HG03571 (cell line): ENCODE results near the gene MSL2.
"Not testable (repeated sequence)": the region's sequence is repeated elsewhere in the genome, so short reads cannot be mapped to it uniquely, and the experiment has no call there.

Experiments
- ATAC-seq: cut with Tn5 transposase; IDR thresholded peaks from one replicate; pipeline ENCODE4 v1.9.1; 2021; ENCODE audit not compliant: unreplicated experiment

The MSL2 gene

GRCh38 chr3:136146981-136147729 lies 49.0 kb downstream of the MSL2 start:
- no peak for ATAC-seq

- ATAC-seq: not testable (repeated sequence)
Observed at GRCh38 chr3:136144397-136144796, 51.7 kb downstream of the MSL2 start.

GRCh38 chr3:136142592-136142991 lies 53.5 kb downstream of the MSL2 start:
- ATAC-seq: no peak

- no peak for ATAC-seq
Observed at GRCh38 chr3:136141891-136142290, 54.2 kb downstream of the MSL2 start.

GRCh38 chr3:136141291-136141785 lies 54.8 kb downstream of the MSL2 start:
- no peak for ATAC-seq

GRCh38 chr3:136136454-136136853 lies 59.7 kb downstream of the MSL2 start:
- no peak for ATAC-seq

GRCh38 chr3:136135039-136135802 lies 60.9 kb downstream of the MSL2 start:
- no peak for ATAC-seq

GRCh38 chr3:136134091-136134490 lies 62.0 kb downstream of the MSL2 start:
- ATAC-seq: no peak

- not testable (repeated sequence) for ATAC-seq
Observed at GRCh38 chr3:136131647-136132046, 64.5 kb downstream of the MSL2 start.

- ATAC-seq: no peak
Observed at GRCh38 chr3:136122006-136122405, 74.1 kb downstream of the MSL2 start.

GRCh38 chr3:136120373-136121348 lies 75.5 kb downstream of the MSL2 start:
- ATAC-seq: peak; percentile 83

GRCh38 chr3:136119783-136120182 lies 76.4 kb downstream of the MSL2 start:
- ATAC-seq: not testable (repeated sequence)

- ATAC-seq: not testable (repeated sequence)
Observed at GRCh38 chr3:136119332-136119731, 76.8 kb downstream of the MSL2 start.

GRCh38 chr3:136114421-136114820 lies 81.7 kb downstream of the MSL2 start:
- no peak for ATAC-seq

GRCh38 chr3:136110481-136110880 lies 85.7 kb downstream of the MSL2 start:
- ATAC-seq: no peak

GRCh38 chr3:136109499-136109898 lies 86.6 kb downstream of the MSL2 start:
- peak; percentile 98 for ATAC-seq

GRCh38 chr3:136106101-136106500 lies 90.0 kb downstream of the MSL2 start:
- ATAC-seq: no peak

- no peak for ATAC-seq
Observed at GRCh38 chr3:136105044-136105443, 91.1 kb downstream of the MSL2 start.
